GM12801 (cell line): ENCODE data around the gene PDE4A.

ENCODE experiments used
- CTCF ChIP-seq: IDR thresholded peaks from one replicate; pipeline ENCODE4 v1.5.1; 2011; ENCODE audit warnings: control low read depth; ENCODE audit not compliant: insufficient read length; ENCODE audit errors: extremely low read depth

The PDE4A gene

GRCh38 chr19:10388957-10389356 is 31.4 kb upstream of the PDE4A start:
- peak; percentile 80 for TF ChIP-seq CTCF

- no peak for TF ChIP-seq CTCF
Observed at GRCh38 chr19:10389863-10390262, 30.5 kb upstream of the PDE4A start.

GRCh38 chr19:10390652-10391286 is 29.6 kb upstream of the PDE4A start:
- TF ChIP-seq CTCF = peak; percentile 76

- TF ChIP-seq CTCF = no peak
Observed at GRCh38 chr19:10392120-10392519, 28.2 kb upstream of the PDE4A start.

- TF ChIP-seq CTCF = no peak
Observed at GRCh38 chr19:10393137-10393536, 27.2 kb upstream of the PDE4A start.

- TF ChIP-seq CTCF = no peak
Observed at GRCh38 chr19:10395003-10395402, 25.3 kb upstream of the PDE4A start.

- TF ChIP-seq CTCF = no peak
Observed at GRCh38 chr19:10395436-10395835, 24.9 kb upstream of the PDE4A start.
